Measurements from ENCODE around the gene CDC42BPB. TPM values are rescaled to one million over a fixed set of nuclear protein-coding genes. Genes with fewer than 3 reads are reported as not detected.

The CDC42BPB gene
- total RNA-seq, result 95.8 and 102 TPM in 2 replicates

GRCh38 chr14:103057372-103058163 lies at the start of gene CDC42BPB:
TSS of gene CDC42BPB (minus strand) at chr14:103057549. CDS start at chr14:103057173, 376 bp downstream.

DNA sequence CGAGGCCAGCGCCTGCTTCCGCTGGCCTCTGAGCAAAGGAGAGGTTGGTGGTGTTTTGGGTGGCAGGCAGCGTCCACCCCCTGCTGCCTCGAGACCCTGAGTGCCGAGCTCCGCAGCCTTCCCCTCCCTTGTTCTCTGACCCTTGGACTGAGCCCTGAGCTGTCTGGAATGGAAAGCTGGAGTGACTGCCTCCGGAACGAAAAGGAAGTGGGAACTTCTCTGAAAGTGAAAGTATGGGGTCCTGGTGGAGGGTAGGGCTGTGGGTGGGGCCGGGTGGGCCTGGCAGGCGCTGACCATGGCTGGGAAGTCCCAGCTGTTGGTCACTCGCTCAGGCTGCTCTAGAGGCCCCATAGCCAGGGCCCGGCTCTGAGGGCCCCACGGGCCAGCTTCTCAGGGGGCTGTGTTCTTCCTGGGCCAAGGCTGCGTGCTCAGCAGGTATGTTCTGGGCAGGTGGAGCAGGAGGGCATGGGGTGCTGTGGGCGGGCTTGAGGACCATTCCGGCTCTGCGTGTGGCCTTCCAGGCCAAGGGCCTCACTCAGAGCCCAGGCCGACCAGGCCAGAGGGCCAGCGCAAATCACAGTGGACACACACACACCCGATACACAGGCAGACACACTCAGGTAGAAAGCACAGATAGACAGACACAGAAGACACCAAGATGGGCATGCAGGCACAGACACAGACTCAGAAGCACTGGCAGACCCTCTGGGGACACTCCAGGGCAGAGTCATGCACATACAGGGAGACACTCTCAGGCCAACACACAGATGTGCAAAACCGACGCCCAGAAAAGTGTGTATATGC lies 37.3 kb upstream of the CDC42BPB start, which contains the start of gene EXOC3L4:
Gene EXOC3L4, plus strand, starts transcription at position 320 of the 804 bp plus-strand sequence. CDS start 5,495 bp downstream, outside the sequence.

GRCh38 chr14:103084021-103084919 lies 26.9 kb upstream of the CDC42BPB start, which contains the start of gene LBHD2:
TSS of gene LBHD2 (plus strand) at chr14:103084210. CDS start at chr14:103086013, 1,803 bp downstream.

DNA sequence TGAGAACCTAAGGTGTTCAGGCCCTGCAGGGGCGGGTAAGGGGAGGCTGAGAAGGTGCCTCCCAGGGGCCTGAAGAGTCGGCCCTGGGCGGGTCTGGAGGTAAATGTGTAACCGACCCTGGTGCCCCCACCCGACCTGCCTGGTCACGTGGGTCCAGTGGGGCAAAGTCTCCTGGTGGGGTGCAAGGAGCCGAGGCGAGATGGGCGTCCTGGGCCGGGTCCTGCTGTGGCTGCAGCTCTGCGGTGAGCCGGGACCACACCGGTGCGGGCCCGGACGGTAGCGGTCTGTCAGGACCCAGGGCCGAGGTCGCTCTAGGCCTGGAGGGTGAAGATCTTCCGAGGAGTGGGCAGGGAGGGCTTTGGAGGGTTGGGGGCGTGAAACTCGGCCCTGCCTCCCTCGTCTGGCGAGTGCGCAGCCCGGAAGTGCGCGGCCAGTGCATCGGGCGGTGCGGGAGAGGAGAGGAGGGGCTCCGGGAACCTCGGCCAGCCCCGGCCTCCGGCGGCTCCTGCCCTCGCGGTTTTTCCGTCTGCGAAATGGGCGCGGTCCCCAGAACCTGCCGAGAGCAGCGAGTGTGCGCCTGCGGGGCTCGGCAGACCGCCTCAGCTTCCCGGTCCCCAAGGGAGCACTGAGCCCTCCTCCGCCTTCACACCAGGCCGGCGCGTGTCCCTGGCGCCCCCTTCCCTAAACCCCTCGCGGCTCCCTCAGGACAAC lies 134.7 kb downstream of the CDC42BPB start, which contains the start of gene AMN:
Gene AMN, plus strand, starts transcription at position 174 of the 711 bp plus-strand sequence. Its CDS starts 26 bp downstream, at position 200.

Other genes with a start within 250 kb of the CDC42BPB start
- not detected in 2 replicates for gene AMN, start 134.9 kb downstream of the CDC42BPB start, total RNA-seq
- gene LBHD2, start 26.7 kb upstream of the CDC42BPB start, total RNA-seq, result not detected in 2 replicates
- 0.09 TPM in 1 of 2 replicates, not detected in the other for gene EXOC3L4, start 37.2 kb upstream of the CDC42BPB start, total RNA-seq
- gene TNFAIP2, start 65.9 kb upstream of the CDC42BPB start, total RNA-seq, result 34.4 and 79.6 TPM in 2 replicates